Measurements from ENCODE around the gene CPXM2.

CPXM2 gene

GRCh38 chr10:123903621-123904020 is 12.0 kb upstream of the CPXM2 start:
- no peak for DNase-seq

GRCh38 chr10:123901621-123902020 is 10.0 kb upstream of the CPXM2 start:
- no peak for DNase-seq

- no peak for DNase-seq
Measured at GRCh38 chr10:123897146-123897545, 5.5 kb upstream of the CPXM2 start.

GRCh38 chr10:123896246-123896927 is 4.8 kb upstream of the CPXM2 start:
- DNase-seq = no peak

- DNase-seq = no peak
Measured at GRCh38 chr10:123893651-123894050, 2.0 kb upstream of the CPXM2 start.

- no peak for DNase-seq
Measured at GRCh38 chr10:123890756-123891143, 857 bp downstream of the CPXM2 start.

GRCh38 chr10:123890226-123890625 is 1.4 kb downstream of the CPXM2 start:
- DNase-seq = no peak

GRCh38 chr10:123889821-123890220 is 1.8 kb downstream of the CPXM2 start:
- DNase-seq = no peak

- DNase-seq = no peak
Measured at GRCh38 chr10:123888751-123889150, 2.9 kb downstream of the CPXM2 start.

- no peak for DNase-seq
Measured at GRCh38 chr10:123888256-123888655, 3.4 kb downstream of the CPXM2 start.

GRCh38 chr10:123886292-123886691 is 5.3 kb downstream of the CPXM2 start:
- no peak for DNase-seq

GRCh38 chr10:123885406-123886170 is 6.0 kb downstream of the CPXM2 start:
- no peak for DNase-seq

GRCh38 chr10:123884907-123885381 is 6.7 kb downstream of the CPXM2 start:
- DNase-seq = no peak

- no peak for DNase-seq
Measured at GRCh38 chr10:123884351-123884906, 7.2 kb downstream of the CPXM2 start.

GRCh38 chr10:123883673-123884320 is 7.8 kb downstream of the CPXM2 start:
- no peak for DNase-seq

GRCh38 chr10:123882681-123883445 is 8.7 kb downstream of the CPXM2 start:
- no peak for DNase-seq

- no peak for DNase-seq
Measured at GRCh38 chr10:123882177-123882576, 9.4 kb downstream of the CPXM2 start.

- no peak for DNase-seq
Measured at GRCh38 chr10:123879606-123880257, 11.9 kb downstream of the CPXM2 start.

- no peak for DNase-seq
Measured at GRCh38 chr10:123878666-123879303, 12.8 kb downstream of the CPXM2 start.

GRCh38 chr10:123870260-123870659 is 21.3 kb downstream of the CPXM2 start:
- DNase-seq = no peak

- no peak for DNase-seq
Measured at GRCh38 chr10:123869020-123869414, 22.6 kb downstream of the CPXM2 start.

Data from stimulated activated CD4-positive, alpha-beta T cell treated with anti-CD3 and anti-CD28 coated beads, Interleukin-12 subunit alpha, Interleukin-12 subunit beta, amount 100 ng/mL, for 4 hours (primary cell).